Panc1 (cell line): ENCODE data around the gene CHCHD3. TPM values are rescaled to one million over a fixed set of nuclear protein-coding genes. Genes with fewer than 3 reads are reported as not detected.

Experiments
- ATAC-seq: fragments of 200-7000 bp; cut with Tn5 transposase; 2 replicates; pipeline ENCODE4 v1.9.1; 2020; ENCODE audit warnings: mild to moderate bottlenecking, moderate library complexity
- BruUV-seq: library from RNA; stranded (reverse); fragments of 400-500 nt; replicated peaks from 2 replicates; lab custom pipeline; 2021; lab: Mats Ljungman, UMichigan
- CTCF ChIA-PET: fragments of 300-600 bp; sonication (Branson Sonifier 250); formaldehyde crosslinking; loops from one replicate; lab custom pipeline; 2022; ENCODE audit warnings: antibody characterized with exemption; lab: Charles Lee
- POLR2A ChIA-PET: fragments of 300-600 bp; sonication (Branson Sonifier 250); formaldehyde crosslinking; loops from one replicate; lab custom pipeline; 2022; ENCODE audit warnings: antibody characterized with exemption; lab: Charles Lee
- DNase-seq: peaks from one replicate; pipeline ENCODE4 v3.0.0-alpha.2; 2010; ENCODE audit warnings: low read depth, low spot score
- H3K27ac ChIP-seq: 2 replicates; pipeline ENCODE4 v1.5.1; 2011; ENCODE audit warnings: mild to moderate bottlenecking, low read length, inconsistent platforms
- H3K27me3 ChIP-seq: fragments of 200-500 bp; sonication (Bioruptor generic); 2 replicates; pipeline ENCODE4 v1.6.0; 2014; ENCODE audit warnings: low read length, inconsistent platforms; ENCODE audit not compliant: control insufficient read depth, insufficient read depth
- H3K36me3 ChIP-seq: fragments of 200-500 bp; sonication (Bioruptor generic); 2 replicates; pipeline ENCODE4 v1.5.1; 2014; ENCODE audit warnings: inconsistent platforms, mild to moderate bottlenecking, low read length, moderate library complexity; ENCODE audit not compliant: control insufficient read depth, insufficient read depth
- H3K4me1 ChIP-seq: 2 replicates; pipeline ENCODE4 v1.5.1; 2011; ENCODE audit warnings: inconsistent platforms, mild to moderate bottlenecking, low read length, moderate library complexity; ENCODE audit not compliant: control insufficient read depth, insufficient read depth
- H3K4me3 ChIP-seq, 2 experiments: 2 replicates each; pipeline ENCODE4 v1.5.1; 2011 to 2012; ENCODE audit warnings: low read depth in 2 of 2, low read length in 2 of 2, mild to moderate bottlenecking in 2 of 2, inconsistent platforms in 1 of 2, moderate library complexity in 1 of 2
- H3K9me3 ChIP-seq: fragments of 200-500 bp; sonication (Bioruptor generic); 2 replicates; pipeline ENCODE4 v1.5.1; 2014; ENCODE audit warnings: low read depth, mild to moderate bottlenecking, inconsistent platforms, low read length, moderate library complexity; ENCODE audit not compliant: control insufficient read depth, insufficient read depth
- CTCF ChIP-seq: fragments of 450-650 bp; IDR thresholded peaks from 2 replicates; pipeline ENCODE4 v1.5.1; 2017; ENCODE audit warnings: mild to moderate bottlenecking
- POLR2AphosphoS5 ChIP-seq: IDR thresholded peaks from 2 replicates; pipeline ENCODE4 v1.6.1; 2012; ENCODE audit warnings: mild to moderate bottlenecking, low read depth, low read length, moderate library complexity
- REST ChIP-seq, 2 experiments: IDR thresholded peaks; 2 replicates each; pipeline ENCODE4 v1.6.1; 2011 to 2012; ENCODE audit warnings: low read depth in 2 of 2, control low read depth in 1 of 2, low read length in 1 of 2, mild to moderate bottlenecking in 1 of 2, moderate library complexity in 1 of 2; ENCODE audit not compliant: insufficient read depth in 1 of 2
- SIN3A ChIP-seq: IDR thresholded peaks from 2 replicates; pipeline ENCODE4 v1.6.1; 2012; ENCODE audit warnings: low read depth, mild to moderate bottlenecking, low read length, moderate library complexity, borderline replicate concordance; ENCODE audit not compliant: insufficient read depth
- TCF7L2 ChIP-seq: IDR thresholded peaks from 2 replicates; pipeline ENCODE4 v1.6.1; 2011; ENCODE audit warnings: mild to moderate bottlenecking, low read depth, low read length, inconsistent platforms
- in situ Hi-C: cut with HindIII; loops from 2 replicates; pipeline ENCODE4 v1.10.0; 2016; ENCODE audit warnings: low sequenced_read_pairs, low pct_unique_long_range_greater_than_20kb
- intact Hi-C: fragments of 100-400 bp; cut with micrococcal nuclease; formaldehyde crosslinking; loops from one replicate; pipeline ENCODE4 v1.10.0; 2022; ENCODE audit not compliant: unreplicated experiment
- total RNA-seq: library from RNA; stranded (reverse); gene quantifications from one replicate; pipeline ENCODE4 v1.2.1, GENCODE V29; 2021; ENCODE audit not compliant: unreplicated experiment

The CHCHD3 gene
- total RNA-seq, 1 experiment from 2014 or later, result 109 TPM

- H3K9me3 ChIP-seq, result no peaks in the 10 kb centered on the region
- BruUV-seq, result no TSS peak
- H3K4me1 ChIP-seq, result no peaks in the 10 kb centered on the region
- H3K27ac ChIP-seq, result no peak overlapping the region
- ChIA-PET CTCF (no interaction called here), POLR2A (no interaction called here)
- DNase-seq (no peak), ATAC-seq (no peak)
- in situ Hi-C loops, result no loop called here
- intact Hi-C loops, result no loop called here
- H3K4me3 ChIP-seq, result no peak overlapping the region
- H3K36me3 ChIP-seq, result no peaks in the 10 kb centered on the region
- no peak for TF ChIP-seq REST (IDR thresholded peaks at IDR 0.05; ENCODE audit: insufficient read depth in 1 of 2, low read depth in 2 of 2, low read length in 1 of 2)
- no peak for TF ChIP-seq SIN3A
- TF ChIP-seq TCF7L2, result no peak
- TF ChIP-seq POLR2AphosphoS5, result no peak
- no peak for TF ChIP-seq CTCF
- no peaks in the 10 kb centered on the region for H3K27me3 ChIP-seq
Measured at GRCh38 chr7:132947011-132947410, 134.9 kb downstream of the CHCHD3 start.

- ChIA-PET CTCF (no interaction called here), POLR2A (interaction anchor here (0.6 kb wide), 2 partner anchors 295 to 1216 kb away, joined by 4 to 5 read pairs; no protein-coding TSS in a partner anchor)
Measured at GRCh38 chr7:132944774-132945173, 137.1 kb downstream of the CHCHD3 start.

More at GRCh38 chr7:132944774-132945173, 137.1 kb downstream of the CHCHD3 start:
- no peaks in the 10 kb centered on the region for H3K4me1 ChIP-seq
- DNase-seq (no peak), ATAC-seq (no peak)
- in situ Hi-C loops, result no loop called here
- no peak overlapping the region for H3K4me3 ChIP-seq
- no TSS peak for BruUV-seq
- intact Hi-C loops, result no loop called here
- H3K27ac ChIP-seq, result no peak overlapping the region
- TF ChIP-seq CTCF (no peak), TCF7L2 (no peak), REST (IDR thresholded peaks at IDR 0.05; ENCODE audit: insufficient read depth in 1 of 2, low read depth in 2 of 2, low read length in 1 of 2) (no peak), POLR2AphosphoS5 (no peak), SIN3A (no peak)
- no peaks in the 10 kb centered on the region for H3K9me3 ChIP-seq
- H3K27me3 ChIP-seq, result no peaks in the 10 kb centered on the region
- H3K36me3 ChIP-seq, result no peaks in the 10 kb centered on the region
